Measurements from ENCODE around the gene DNAJC17. TPM values are rescaled to one million over a fixed set of nuclear protein-coding genes. Genes with fewer than 3 reads are reported as not detected.

DNAJC17 gene
- total RNA-seq, 1 donor from 2014 or later: 14.0 TPM

- Histone ChIP-seq H3K4me3 (no peak overlapping the region), H3K4me1 (peaks cover 25% of the 10 kb centered on the region), H3K36me3 (peaks cover 0 to under 1% of the 10 kb centered on the region in 2 donors), H3K27me3 (no peaks in the 10 kb centered on the region), H3K9me3 (no peaks in the 10 kb centered on the region), H3K27ac (no peak overlapping the region)
- TF ChIP-seq POLR2A (IDR thresholded peaks at IDR 0.05) (no peak), CTCF (IDR thresholded peaks at IDR 0.05) (no peak), POLR2AphosphoS5 (IDR thresholded peaks at IDR 0.05; ENCODE audit: insufficient read depth in 1 of 2, low read depth in 1 of 2) (no peak)
- no peak for DNase-seq (ENCODE audit: extremely low spot score in 2 of 2)
- intact Hi-C loops (cut with DNase I): no loop called here
Observed at GRCh38 chr15:40796041-40796440, 11.2 kb downstream of the DNAJC17 start.

- DNase-seq (ENCODE audit: extremely low spot score in 2 of 2): no peak
- intact Hi-C loops (cut with DNase I): no loop called here
- TF ChIP-seq CTCF (IDR thresholded peaks at IDR 0.05) (no peak), POLR2AphosphoS5 (IDR thresholded peaks at IDR 0.05; ENCODE audit: insufficient read depth in 1 of 2, low read depth in 1 of 2) (peak in 1 of 2 donors; percentile 53)
- Histone ChIP-seq H3K27me3 (no peaks in the 10 kb centered on the region), H3K36me3 (no peaks in the 10 kb centered on the region), H3K4me1 (peaks cover 33% of the 10 kb centered on the region), H3K27ac (no peak overlapping the region), H3K9me3 (no peaks in the 10 kb centered on the region), H3K4me3 (no peak overlapping the region)
Observed at GRCh38 chr15:40793216-40793989, 13.9 kb downstream of the DNAJC17 start.

- no peak for TF ChIP-seq POLR2AphosphoS5 (IDR thresholded peaks at IDR 0.05; ENCODE audit: insufficient read depth in 1 of 2, low read depth in 1 of 2)
- no peak for TF ChIP-seq CTCF (IDR thresholded peaks at IDR 0.05)
- TF ChIP-seq POLR2A (IDR thresholded peaks at IDR 0.05): no peak
- Histone ChIP-seq H3K9me3 (no peaks in the 10 kb centered on the region), H3K36me3 (no peaks in the 10 kb centered on the region), H3K27me3 (no peaks in the 10 kb centered on the region), H3K4me1 (peaks cover 42% of the 10 kb centered on the region), H3K27ac (no peak overlapping the region), H3K4me3 (no peak overlapping the region)
- intact Hi-C loops (cut with DNase I): no loop called here
- no peak for DNase-seq (ENCODE audit: extremely low spot score in 2 of 2)
Observed at GRCh38 chr15:40792394-40792793, 14.9 kb downstream of the DNAJC17 start.

GRCh38 chr15:40790718-40791117 is 16.6 kb downstream of the DNAJC17 start:
- H3K36me3 ChIP-seq: no peaks in the 10 kb centered on the region
- no peaks in the 10 kb centered on the region for H3K9me3 ChIP-seq
- TF ChIP-seq POLR2A (IDR thresholded peaks at IDR 0.05) (no peak), CTCF (IDR thresholded peaks at IDR 0.05) (no peak), POLR2AphosphoS5 (IDR thresholded peaks at IDR 0.05; ENCODE audit: insufficient read depth in 1 of 2, low read depth in 1 of 2) (no peak)
- intact Hi-C loops (cut with DNase I): no loop called here
- no peak overlapping the region for H3K27ac ChIP-seq
- no peak for DNase-seq (ENCODE audit: extremely low spot score in 2 of 2)
- H3K4me1 ChIP-seq: peaks cover 45% of the 10 kb centered on the region
- H3K27me3 ChIP-seq: no peaks in the 10 kb centered on the region
- no peak overlapping the region for H3K4me3 ChIP-seq

- no peak for DNase-seq (ENCODE audit: extremely low spot score in 2 of 2)
- peaks cover 42% of the 10 kb centered on the region for H3K4me1 ChIP-seq
- TF ChIP-seq CTCF (IDR thresholded peaks at IDR 0.05): no peak
- intact Hi-C loops (cut with DNase I): no loop called here
- no peak overlapping the region for H3K4me3 ChIP-seq
- no peaks in the 10 kb centered on the region for H3K36me3 ChIP-seq
- H3K9me3 ChIP-seq: no peaks in the 10 kb centered on the region
- H3K27ac ChIP-seq: no peak overlapping the region
- H3K27me3 ChIP-seq: no peaks in the 10 kb centered on the region
Observed at GRCh38 chr15:40789999-40790398, 17.3 kb downstream of the DNAJC17 start.
